A673 (cell line): ENCODE measurements around the gene MMADHC.

Source experiments
- EZH2 ChIP-seq: fragments of 200-600 bp; sonication (generic); IDR thresholded peaks from 2 replicates; pipeline ENCODE4 v1.6.1; 2017; ENCODE audit warnings: borderline replicate concordance, low read depth, mild to moderate bottlenecking, mixed read lengths, antibody characterized with exemption, low read length; ENCODE audit not compliant: poor library complexity, severe bottlenecking
- TF ChIP-seq, protein P1 (sequence below): fragments of 300-800, 200-600 bp; sonication (generic); conservative IDR thresholded peaks from 2 replicates; pipeline ENCODE4 v1.5.1; 2017; ENCODE audit warnings: low read depth, mild to moderate bottlenecking, antibody characterized with exemption, low read length, moderate library complexity, mixed read lengths

DNA sequence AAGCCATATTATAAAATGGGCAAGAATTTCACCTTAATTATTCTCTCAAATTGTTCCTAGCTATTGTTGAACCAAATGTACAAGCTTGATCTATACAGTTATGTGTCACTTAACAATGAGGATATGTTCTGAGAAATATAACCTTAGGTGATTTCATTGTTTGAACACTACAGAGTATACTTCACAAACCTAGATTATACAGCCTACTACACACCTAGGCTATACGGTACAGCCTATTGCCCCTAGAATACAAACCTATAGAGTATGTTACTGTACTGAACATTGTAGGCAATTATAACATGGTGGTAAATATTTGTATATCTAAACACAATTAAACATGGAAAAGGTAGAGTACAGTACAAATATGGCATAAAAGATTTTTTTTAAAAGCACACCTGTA lies 42.9 kb upstream of the MMADHC start:
- no peak for TF ChIP-seq EZH2
- TF ChIP-seq, protein P1, sequence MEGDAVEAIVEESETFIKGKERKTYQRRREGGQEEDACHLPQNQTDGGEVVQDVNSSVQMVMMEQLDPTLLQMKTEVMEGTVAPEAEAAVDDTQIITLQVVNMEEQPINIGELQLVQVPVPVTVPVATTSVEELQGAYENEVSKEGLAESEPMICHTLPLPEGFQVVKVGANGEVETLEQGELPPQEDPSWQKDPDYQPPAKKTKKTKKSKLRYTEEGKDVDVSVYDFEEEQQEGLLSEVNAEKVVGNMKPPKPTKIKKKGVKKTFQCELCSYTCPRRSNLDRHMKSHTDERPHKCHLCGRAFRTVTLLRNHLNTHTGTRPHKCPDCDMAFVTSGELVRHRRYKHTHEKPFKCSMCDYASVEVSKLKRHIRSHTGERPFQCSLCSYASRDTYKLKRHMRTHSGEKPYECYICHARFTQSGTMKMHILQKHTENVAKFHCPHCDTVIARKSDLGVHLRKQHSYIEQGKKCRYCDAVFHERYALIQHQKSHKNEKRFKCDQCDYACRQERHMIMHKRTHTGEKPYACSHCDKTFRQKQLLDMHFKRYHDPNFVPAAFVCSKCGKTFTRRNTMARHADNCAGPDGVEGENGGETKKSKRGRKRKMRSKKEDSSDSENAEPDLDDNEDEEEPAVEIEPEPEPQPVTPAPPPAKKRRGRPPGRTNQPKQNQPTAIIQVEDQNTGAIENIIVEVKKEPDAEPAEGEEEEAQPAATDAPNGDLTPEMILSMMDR = no peak
